ENCODE results near the gene PDE2A.

The PDE2A gene

GRCh38 chr11:72716290-72716689, 42.1 kb upstream of the PDE2A start:
- DNase-seq (ENCODE audit: insufficient read length) (no peak), FAIRE-seq (no peak)
- TF ChIP-seq POLR2AphosphoS5 (IDR thresholded peaks at IDR 0.05; ENCODE audit: low read depth, low read length): no peak
- no peak for TF ChIP-seq TAF1 (IDR thresholded peaks at IDR 0.05; ENCODE audit: borderline replicate concordance, low read depth, low read length)
- no peak for TF ChIP-seq POLR2A (IDR thresholded peaks at IDR 0.05; ENCODE audit: low read depth, low read length)

- no peak for TF ChIP-seq POLR2AphosphoS5 (IDR thresholded peaks at IDR 0.05; ENCODE audit: low read depth, low read length)
- TF ChIP-seq TAF1 (IDR thresholded peaks at IDR 0.05; ENCODE audit: borderline replicate concordance, low read depth, low read length): no peak
- TF ChIP-seq POLR2A (IDR thresholded peaks at IDR 0.05; ENCODE audit: low read depth, low read length): no peak
- FAIRE-seq (no peak), DNase-seq (ENCODE audit: insufficient read length) (no peak)
Observed at GRCh38 chr11:72712841-72713240, 38.6 kb upstream of the PDE2A start.

DNA sequence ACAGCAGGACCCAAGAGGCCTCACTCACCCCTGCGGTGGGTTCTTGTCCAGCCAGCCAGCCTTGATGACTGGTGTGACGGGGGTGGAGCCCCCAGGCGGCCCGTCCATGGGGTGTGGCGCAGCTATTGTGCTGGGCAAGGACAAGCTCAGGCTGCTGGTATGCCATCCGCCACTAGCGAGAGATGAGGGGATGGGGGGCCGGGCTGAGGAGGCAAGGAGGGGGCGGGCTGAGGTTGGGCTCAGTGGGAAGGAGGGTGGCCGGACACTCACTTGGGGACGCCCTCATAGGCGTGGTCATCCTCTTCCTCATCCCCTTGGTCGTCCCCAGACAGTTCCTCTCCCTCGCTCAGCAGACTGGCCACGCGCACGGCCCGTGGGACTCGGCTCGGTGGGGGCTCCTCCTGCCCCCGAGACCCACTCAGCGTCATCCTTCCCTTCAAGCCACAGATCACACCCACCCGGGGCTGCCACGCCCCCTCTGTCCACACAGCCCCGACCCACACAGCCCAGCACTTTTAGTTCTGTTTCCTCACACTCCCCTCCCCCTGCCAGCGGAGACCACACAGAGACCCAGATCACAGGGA, 38.0 kb upstream of the PDE2A start:
- FAIRE-seq: no peak
- DNase-seq (ENCODE audit: insufficient read length): no peak
- no peak for TF ChIP-seq TAF1 (IDR thresholded peaks at IDR 0.05; ENCODE audit: borderline replicate concordance, low read depth, low read length)
- no peak for TF ChIP-seq POLR2AphosphoS5 (IDR thresholded peaks at IDR 0.05; ENCODE audit: low read depth, low read length)
- no peak for TF ChIP-seq POLR2A (IDR thresholded peaks at IDR 0.05; ENCODE audit: low read depth, low read length)

DNA sequence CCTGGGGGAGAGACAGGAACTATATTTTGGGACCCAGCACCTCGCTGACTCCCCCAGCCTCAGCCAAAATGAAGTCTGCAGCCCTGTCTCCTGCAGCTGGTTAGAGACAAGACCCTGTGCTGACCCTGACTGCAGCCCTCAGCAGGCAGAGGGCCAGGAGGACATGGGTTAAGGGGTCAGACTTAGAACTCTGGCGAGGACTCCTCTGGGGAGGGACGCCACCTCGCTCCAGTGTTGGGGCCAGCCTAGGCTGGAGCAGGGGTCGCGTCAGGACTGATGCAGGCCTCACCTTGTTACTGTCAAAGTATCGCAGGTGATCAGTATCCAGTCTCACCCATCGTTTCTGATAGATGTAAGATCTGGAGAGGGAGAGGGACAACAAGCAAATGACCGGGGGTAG, 36.9 kb upstream of the PDE2A start:
- no peak for DNase-seq (ENCODE audit: insufficient read length)
- no peak for FAIRE-seq
- no peak for TF ChIP-seq TAF1 (IDR thresholded peaks at IDR 0.05; ENCODE audit: borderline replicate concordance, low read depth, low read length)
- no peak for TF ChIP-seq POLR2A (IDR thresholded peaks at IDR 0.05; ENCODE audit: low read depth, low read length)
- no peak for TF ChIP-seq POLR2AphosphoS5 (IDR thresholded peaks at IDR 0.05; ENCODE audit: low read depth, low read length)

GRCh38 chr11:72710278-72710677, 36.1 kb upstream of the PDE2A start:
- FAIRE-seq: no peak
- no peak for TF ChIP-seq TAF1 (IDR thresholded peaks at IDR 0.05; ENCODE audit: borderline replicate concordance, low read depth, low read length)
- no peak for TF ChIP-seq POLR2AphosphoS5 (IDR thresholded peaks at IDR 0.05; ENCODE audit: low read depth, low read length)
- TF ChIP-seq POLR2A (IDR thresholded peaks at IDR 0.05; ENCODE audit: low read depth, low read length): no peak
- DNase-seq (ENCODE audit: insufficient read length): no peak

DNA sequence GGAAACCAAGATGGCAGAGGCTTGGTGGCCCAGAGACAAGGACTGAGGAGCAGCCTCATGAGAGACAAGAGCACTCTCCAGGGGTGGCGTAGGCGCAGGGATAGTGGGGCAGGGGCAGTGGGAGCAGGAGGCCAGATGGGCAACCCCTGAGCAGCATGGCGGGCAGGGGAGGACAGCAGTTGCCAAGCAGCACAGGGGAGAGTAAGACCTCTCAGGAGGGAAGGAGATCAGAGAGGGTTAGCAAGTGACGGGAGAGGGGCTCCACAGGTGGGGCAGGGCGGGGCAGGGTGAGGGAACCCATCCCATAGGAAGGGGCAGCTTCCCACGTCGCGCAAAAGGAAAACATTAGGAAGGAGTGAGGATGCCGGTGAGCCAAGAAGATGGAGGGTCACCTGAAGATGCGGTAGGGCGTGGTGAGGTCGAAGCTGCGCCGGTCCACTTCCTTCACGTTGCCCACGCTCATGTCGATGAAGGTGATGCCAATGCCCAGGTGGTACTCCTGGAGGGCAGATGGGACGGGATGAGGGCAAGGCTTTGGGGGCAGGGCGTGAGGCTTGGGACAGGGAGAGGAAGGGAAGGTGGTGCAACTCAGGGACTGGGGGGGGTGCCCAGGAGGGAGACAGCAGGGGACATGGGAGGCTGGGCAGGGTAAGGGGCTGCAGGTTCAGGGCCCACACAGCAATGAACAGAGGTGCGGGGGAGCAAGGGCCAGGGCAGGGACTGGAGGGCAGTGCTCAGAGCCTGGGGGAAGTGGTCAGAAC, 35.4 kb upstream of the PDE2A start:
- TF ChIP-seq POLR2A (IDR thresholded peaks at IDR 0.05; ENCODE audit: low read depth, low read length) (no peak), POLR2AphosphoS5 (IDR thresholded peaks at IDR 0.05; ENCODE audit: low read depth, low read length) (no peak)
- FAIRE-seq (no peak), DNase-seq (ENCODE audit: insufficient read length) (no peak)

DNA sequence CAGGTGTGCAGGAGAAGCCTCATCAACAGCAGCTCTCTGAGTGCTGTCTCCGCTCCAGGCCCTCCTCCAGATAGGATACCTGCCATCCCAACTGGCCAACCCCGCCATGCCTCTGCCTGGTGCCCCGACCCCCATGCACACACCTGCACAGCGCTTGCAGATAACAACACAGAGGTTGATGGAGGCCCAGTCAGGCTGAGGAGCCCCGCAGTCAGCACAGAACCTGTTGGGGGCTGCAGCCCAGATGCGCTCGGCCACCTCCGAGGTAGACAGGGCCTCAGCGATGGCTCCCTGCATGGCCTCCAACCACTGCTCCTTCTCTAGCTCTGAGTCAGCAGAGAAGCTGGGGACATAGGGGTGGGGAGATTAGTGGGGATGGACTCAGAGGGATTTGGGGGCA, 32.8 kb upstream of the PDE2A start:
- TF ChIP-seq POLR2A (IDR thresholded peaks at IDR 0.05; ENCODE audit: low read depth, low read length) (no peak), TAF1 (IDR thresholded peaks at IDR 0.05; ENCODE audit: borderline replicate concordance, low read depth, low read length) (no peak), POLR2AphosphoS5 (IDR thresholded peaks at IDR 0.05; ENCODE audit: low read depth, low read length) (no peak)
- FAIRE-seq: no peak
- no peak for DNase-seq (ENCODE audit: insufficient read length)

DNA sequence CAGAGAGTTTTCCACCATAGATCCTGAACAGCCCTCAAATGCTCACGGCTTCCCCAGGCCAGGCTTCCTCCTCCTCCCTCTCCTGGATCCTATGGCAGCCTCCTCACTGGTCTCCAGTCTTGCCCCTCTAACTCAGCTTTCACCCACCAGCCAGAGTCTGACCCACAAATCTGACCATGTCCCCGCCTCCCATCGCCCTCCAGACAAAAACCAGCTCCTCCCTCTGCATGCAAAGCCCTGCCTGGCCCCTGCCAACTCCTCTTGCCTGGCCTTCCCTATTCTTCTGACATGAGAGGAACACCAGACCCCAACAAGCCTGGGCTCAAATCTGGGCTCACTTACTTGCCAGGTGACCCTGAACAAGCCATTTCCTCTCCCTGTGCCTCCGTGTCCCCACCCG, 32.4 kb upstream of the PDE2A start:
- TF ChIP-seq POLR2AphosphoS5 (IDR thresholded peaks at IDR 0.05; ENCODE audit: low read depth, low read length): no peak
- FAIRE-seq (no peak), DNase-seq (ENCODE audit: insufficient read length) (no peak)

GRCh38 chr11:72705442-72706365, 31.5 kb upstream of the PDE2A start:
- FAIRE-seq (no peak), DNase-seq (ENCODE audit: insufficient read length) (no peak)
- TF ChIP-seq POLR2AphosphoS5 (IDR thresholded peaks at IDR 0.05; ENCODE audit: low read depth, low read length): no peak
- no peak for TF ChIP-seq POLR2A (IDR thresholded peaks at IDR 0.05; ENCODE audit: low read depth, low read length)
- TF ChIP-seq TAF1 (IDR thresholded peaks at IDR 0.05; ENCODE audit: borderline replicate concordance, low read depth, low read length): no peak

DNA sequence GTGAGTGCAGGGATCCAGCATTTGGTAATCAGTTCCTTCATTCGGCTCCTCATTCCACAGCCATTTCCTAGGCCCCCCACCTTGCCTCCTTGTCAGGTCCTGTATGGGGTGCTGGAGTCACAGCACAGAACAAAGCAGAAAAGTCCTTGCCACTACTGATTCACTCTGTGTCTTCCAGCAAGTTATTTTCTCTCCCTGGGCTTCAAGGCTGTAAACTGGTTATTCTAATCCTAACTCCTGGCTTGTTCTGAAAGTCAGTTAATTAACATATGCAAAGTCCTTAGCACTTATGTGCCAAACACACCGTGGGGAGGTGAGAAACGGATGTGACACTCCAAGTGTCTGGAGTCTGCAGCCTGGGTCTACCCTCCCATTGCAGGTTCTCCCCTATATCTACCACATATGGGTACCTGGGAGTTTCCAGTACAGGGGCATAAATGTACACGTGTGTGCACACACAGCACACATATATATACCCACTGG, 30.6 kb upstream of the PDE2A start:
- DNase-seq (ENCODE audit: insufficient read length) (no peak), FAIRE-seq (peak; percentile 48)
- no peak for TF ChIP-seq TAF1 (IDR thresholded peaks at IDR 0.05; ENCODE audit: borderline replicate concordance, low read depth, low read length)
- no peak for TF ChIP-seq POLR2A (IDR thresholded peaks at IDR 0.05; ENCODE audit: low read depth, low read length)

DNA sequence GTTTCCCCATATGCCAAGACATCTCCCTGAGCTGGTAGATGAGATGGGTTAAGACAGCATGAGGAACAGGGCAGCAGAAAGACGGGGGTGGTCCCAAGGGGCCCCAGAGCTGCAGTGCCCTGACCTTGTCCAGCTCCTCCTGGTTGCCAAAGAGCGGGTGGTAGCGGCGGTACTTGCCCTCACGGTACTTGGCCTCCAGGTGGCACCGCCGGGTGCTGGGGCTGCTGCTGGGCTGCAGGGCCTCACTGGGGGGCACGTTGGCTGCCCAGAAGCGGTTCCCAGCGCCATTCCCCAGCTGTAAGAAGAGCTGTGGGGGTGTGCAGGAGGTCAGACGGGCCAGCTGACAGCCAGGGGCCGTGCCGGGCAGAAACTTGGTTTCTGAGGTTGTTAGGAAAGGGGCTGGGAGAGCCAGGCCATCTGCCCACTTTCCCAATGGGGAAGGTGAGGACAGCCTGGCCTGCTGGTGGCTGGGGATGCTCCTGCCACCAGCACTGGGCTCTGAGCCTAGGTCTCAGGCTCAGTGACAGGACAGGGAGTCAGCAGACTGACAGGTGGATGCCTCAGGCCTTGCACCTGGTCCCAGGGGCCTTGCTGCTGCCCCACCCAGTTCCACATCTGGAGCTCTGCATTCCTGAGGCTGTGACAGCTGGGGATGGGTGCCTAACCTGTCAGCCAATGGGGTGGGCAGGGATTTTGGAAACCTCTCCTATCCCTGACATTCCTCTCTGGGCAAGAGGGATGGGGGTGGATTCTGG, 30.0 kb upstream of the PDE2A start:
- no peak for DNase-seq (ENCODE audit: insufficient read length)
- FAIRE-seq: peak; percentile 27
- TF ChIP-seq POLR2A (IDR thresholded peaks at IDR 0.05; ENCODE audit: low read depth, low read length) (0 out of 2 replicates have a peak, but pooled peaks have one; percentile 28), TAF1 (IDR thresholded peaks at IDR 0.05; ENCODE audit: borderline replicate concordance, low read depth, low read length) (no peak), POLR2AphosphoS5 (IDR thresholded peaks at IDR 0.05; ENCODE audit: low read depth, low read length) (no peak)
